Hematopoietic multipotent progenitor cell treated with erythropoietin and hydrocortisone succinate and interleukin-3 and kit ligand, for 17 days (in vitro differentiated cells): Measurements from ENCODE around the gene BASP1.
"Not testable (repeated sequence)": the region's sequence is repeated elsewhere in the genome, so short reads cannot be mapped to it uniquely, and the experiment has no call there.

ENCODE experiments used
- DNase-seq: peaks from one replicate; pipeline ENCODE4 v3.0.0-alpha.2; 2015; ENCODE audit warnings: low spot score

Gene BASP1

GRCh38 chr5:17289681-17290539, 72.5 kb downstream of the BASP1 start:
- no peak for DNase-seq

DNA sequence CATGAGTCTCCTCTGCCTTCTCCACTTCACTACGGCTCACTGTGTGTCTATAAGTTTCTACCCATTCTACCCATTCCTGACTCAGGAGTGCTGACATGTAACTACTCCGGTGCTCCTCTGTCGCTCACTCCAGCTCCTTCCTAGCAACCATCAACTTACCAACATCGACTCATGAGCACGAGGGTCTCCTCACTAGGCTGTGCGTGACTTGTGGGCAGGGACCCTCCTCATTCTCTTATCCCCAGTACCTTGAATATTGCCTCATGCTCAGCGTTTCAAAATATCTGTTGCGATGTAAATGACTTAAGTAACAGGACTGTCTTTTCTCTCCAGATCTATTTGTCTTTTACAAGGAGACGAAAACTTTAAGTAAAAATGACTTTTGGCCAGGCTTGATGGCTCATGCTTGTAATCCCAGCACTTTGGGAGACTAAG, 73.1 kb downstream of the BASP1 start:
- no peak for DNase-seq

DNA sequence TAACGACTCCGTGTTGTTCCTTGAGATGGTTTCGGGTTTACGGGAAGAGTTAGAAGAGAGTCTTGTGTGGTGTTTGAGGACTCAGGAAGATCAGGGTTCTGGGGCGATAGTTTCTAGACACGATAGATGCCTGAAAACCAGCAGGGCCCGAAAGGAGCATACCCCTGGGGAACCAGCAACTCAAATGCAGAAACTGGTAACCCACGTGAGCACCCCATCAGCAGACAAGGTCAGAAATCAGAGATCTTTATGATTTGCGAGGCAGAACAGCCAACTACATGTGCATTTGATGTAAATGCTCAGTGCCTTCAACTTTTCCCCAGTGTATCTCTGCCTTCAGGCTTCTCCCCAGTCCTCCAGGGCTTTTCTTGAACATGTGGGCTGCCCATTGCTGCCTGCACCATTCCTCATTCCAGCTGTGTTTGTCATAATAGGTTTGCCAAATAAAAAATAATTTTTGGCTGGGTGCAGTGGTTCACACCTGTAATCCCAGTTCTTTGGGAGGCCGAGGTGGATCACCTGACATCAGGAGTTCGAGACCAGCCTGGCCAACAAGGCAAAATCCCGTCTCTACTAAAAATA, 75.1 kb downstream of the BASP1 start:
- DNase-seq: no peak

DNA sequence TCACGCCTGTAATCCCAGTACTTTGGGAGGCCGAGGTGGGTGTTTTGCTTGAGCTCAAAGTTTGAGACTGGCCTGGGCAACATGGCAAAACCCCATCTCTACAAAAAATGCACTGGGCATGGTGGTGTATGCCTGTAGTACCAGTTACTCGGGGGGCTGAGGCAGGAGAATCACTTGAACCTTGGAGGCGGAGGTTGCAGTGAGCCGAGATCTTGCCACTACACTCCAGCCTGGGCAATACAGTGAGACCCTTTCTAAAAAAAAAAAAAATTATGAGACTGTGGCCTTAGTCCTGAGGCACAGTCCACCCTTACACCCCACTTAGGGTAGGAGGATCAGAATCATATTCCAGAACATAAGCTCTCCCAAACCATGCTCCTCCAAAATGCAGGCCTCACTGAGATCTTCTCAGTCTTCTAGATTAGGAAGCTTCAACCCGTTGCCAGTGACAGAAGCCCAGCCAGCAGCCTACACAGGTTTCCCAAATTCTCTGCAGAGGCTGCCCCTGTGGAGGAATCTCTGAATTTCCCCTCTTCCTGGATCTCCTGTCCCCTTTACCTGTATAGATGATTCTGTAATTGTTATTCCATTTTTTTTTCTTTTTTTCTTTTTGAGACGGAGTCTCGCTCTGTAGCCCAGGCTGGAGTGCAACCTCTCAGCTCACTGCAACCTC, 77.3 kb downstream of the BASP1 start:
- DNase-seq: no peak

DNA sequence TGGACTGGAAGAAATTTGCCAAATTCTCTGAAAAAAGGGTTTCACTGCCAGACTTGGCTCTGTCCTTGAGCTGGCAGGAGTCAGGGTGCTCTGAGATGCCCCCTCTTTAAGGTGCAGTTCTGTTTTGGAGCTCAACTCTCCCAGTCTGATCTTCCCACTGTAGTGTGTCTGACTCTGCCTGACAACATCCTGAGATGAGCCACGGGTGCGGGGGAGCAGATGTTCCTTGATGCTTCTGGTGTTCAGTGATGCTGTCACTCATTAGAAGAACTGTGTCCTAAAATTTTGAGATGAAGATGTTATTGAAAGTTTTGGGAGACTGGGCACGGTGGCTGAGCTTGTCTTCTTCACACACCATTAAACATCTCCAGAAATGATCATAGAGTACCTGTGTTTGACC, 78.2 kb downstream of the BASP1 start:
- no peak for DNase-seq

GRCh38 chr5:17302106-17302505, 84.7 kb downstream of the BASP1 start:
- no peak for DNase-seq

DNA sequence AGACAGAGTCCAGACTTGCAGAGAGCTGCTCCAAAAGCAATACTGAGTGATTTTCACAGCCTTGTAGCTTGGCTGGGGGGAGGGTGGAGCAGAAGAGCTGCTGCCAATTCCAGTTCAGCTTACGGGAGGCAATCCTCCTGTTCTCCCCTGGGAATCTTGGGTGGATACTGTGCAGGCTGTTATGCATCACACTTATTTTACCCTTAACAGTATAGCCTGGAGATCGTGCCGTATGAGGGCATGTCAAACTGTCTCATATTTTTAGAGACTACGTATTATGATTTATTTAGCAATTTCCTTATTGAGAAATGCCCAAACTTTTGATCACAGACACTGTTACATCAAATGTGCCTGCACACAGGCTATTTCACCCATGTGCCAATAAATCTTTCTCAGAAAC, 85.2 kb downstream of the BASP1 start:
- no peak for DNase-seq

GRCh38 chr5:17304282-17304681, 86.9 kb downstream of the BASP1 start:
- no peak for DNase-seq

- no peak for DNase-seq
These were observed 87.6 kb downstream of the BASP1 start for GRCh38 chr5:17305017-17305416.

- no peak for DNase-seq
These were observed 88.7 kb downstream of the BASP1 start for GRCh38 chr5:17305964-17306725.

GRCh38 chr5:17306726-17307091, 89.3 kb downstream of the BASP1 start:
- no peak for DNase-seq

GRCh38 chr5:17307440-17307839, 90.0 kb downstream of the BASP1 start:
- not testable (repeated sequence) for DNase-seq

DNA sequence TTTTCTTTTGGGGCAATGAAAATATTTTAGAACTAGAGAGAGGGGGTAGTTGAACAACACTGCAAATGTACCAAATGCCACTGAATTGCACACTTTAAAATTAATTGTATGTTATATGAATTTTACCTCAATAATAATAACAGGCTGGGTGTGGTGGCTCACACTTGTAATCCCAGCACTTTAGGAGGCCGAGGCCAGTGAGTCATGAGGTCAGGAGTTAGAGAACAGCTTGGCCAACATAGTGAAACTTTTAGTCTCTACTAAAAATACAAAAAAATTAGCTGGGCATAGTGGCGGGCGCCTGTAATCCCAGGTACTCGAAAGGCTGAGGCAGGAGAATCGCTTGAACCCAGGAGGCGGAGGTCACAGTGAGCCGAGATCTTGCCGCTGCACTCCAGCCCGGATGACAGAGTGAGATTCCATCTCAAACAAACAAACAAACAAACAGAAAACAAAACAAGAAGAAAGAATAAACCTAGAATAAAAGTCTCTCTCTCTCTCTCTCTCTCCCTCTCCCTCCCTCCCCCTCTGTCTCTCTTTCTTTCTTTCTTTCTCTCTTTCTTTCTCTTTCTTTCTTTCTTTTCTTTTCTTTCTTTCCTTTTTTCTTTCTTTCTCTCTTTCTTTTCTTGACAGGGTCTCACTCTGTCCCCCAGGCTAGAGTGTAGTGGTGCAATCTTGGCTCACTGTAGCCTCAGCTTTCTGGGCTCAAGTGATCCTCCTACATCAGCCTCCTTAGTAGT, 91.1 kb downstream of the BASP1 start:
- DNase-seq: no peak

DNA sequence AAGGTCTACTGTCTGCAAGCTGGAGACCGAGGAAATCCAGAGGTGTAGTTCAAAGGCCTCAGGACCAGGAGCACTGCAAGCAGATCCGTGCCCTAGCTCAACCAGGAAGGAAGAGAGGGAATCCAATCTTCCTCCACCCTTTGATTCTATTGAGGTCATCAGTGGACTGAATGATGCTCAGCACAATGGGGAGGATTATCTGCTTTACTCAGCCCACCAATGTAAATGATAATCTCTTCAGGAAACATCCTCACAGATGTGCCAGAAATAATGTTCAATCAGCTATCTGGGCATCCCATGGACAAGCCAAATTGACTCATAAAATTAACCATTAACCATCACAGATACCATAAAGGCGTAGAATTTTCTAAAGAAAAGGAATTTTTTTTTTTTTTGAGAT, 92.0 kb downstream of the BASP1 start:
- DNase-seq: no peak

- DNase-seq: not testable (repeated sequence)
These were observed 93.1 kb downstream of the BASP1 start for GRCh38 chr5:17310502-17310901.

GRCh38 chr5:17311811-17312210, 94.4 kb downstream of the BASP1 start:
- not testable (repeated sequence) for DNase-seq

DNA sequence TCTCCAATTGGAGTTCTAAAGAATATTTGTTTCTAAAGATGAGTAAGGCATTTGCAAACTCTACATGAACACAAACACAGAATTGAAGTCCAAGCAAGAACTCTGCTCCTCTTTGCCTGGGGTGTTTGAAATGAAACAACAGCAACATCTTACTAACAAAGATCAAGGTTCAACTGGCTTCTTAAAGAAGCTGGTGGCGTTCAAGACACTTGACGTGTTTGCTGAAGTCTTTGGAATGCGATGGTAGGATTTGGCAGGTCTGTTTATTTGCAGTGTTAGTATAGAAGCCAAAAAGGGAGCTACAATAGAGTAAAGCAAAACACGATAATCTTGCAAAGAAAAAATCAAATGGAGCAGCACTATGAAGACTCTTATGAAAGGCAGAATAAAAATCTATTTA, 94.9 kb downstream of the BASP1 start:
- DNase-seq: no peak

- DNase-seq: no peak
These were observed 97.6 kb downstream of the BASP1 start for GRCh38 chr5:17314907-17315471.

DNA sequence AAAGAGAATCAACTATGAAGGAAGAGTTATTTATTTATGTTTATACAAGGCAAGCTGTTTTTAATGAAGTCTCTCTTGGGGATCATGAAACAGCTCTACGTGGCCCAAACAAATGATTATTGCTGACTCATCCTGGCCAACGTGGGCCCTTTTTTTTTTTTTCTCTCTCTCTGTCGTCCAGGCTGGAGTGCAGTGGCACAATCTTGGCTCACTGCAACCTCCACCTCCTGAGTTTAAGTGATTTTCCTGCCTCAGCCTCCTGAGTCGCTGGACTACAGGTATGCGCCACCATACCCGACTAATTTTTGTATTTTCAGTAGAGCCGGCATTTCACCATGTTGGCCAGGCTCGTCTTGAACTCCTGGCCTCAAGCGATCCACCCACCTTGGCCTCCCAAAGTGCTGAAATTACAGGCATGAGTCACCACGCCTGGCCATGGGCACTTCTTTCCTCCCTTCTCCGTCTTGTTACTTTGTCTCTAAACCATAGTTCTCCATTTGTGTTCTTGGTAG, 98.3 kb downstream of the BASP1 start:
- DNase-seq: no peak

DNA sequence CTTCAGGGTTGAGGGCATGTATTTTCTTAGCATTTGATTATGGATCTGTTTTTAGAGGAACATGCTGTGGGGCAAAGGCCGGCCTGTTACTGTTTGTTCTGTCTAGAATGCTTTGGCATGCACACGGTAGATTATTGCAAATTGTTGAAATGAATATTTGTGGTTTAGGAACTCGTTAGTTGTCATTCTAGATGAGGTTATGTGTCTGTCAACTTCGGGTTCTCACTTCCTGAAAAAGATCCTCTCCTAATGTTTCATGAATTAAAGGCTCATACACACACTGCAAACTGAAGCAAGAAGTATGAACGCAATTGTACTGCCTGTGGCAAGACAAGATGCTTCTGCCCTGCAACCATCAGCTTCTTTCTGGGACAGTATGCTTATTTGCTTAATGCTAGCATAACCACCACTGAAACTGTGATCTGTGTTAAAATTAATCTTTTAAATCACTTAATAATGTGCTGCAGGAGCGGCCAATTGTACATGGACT, 99.6 kb downstream of the BASP1 start:
- no peak for DNase-seq

- DNase-seq: no peak
These were observed 100.0 kb downstream of the BASP1 start for GRCh38 chr5:17317473-17317872.
